H1 (cell line): ENCODE results near the gene TRABD2A. TPM values are rescaled to one million over a fixed set of nuclear protein-coding genes. Genes with fewer than 3 reads are reported as not detected.
"Not testable (repeated sequence)": the region's sequence is repeated elsewhere in the genome, so short reads cannot be mapped to it uniquely, and the experiment has no call there.

Experiments used
- CTCF ChIA-PET: fragments of 300-600 bp; sonication (Branson Sonifier 250); formaldehyde crosslinking; loops from one replicate; lab custom pipeline; 2021; ENCODE audit not compliant: partially characterized antibody; lab: Charles Lee
- POLR2A ChIA-PET: fragments of 300-600 bp; sonication (Branson Sonifier 250); formaldehyde crosslinking; loops from one replicate; lab custom pipeline; 2021; ENCODE audit warnings: inconsistent platforms; ENCODE audit not compliant: partially characterized antibody; lab: Charles Lee
- DNase-seq, 2 experiments: peaks; one replicate each; pipeline versions ENCODE4 v3.0.0 to v3.0.0-alpha.2; 2010 to 2022; ENCODE audit warnings: low spot score in 2 of 2, low read depth in 1 of 2, mixed read lengths in 1 of 2
- FAIRE-seq: peaks from 2 replicates; lab custom pipeline; 2011; peaks lifted over from hg19 to GRCh38; lab: Jason Lieb, UNC
- H2AFZ ChIP-seq: 2 replicates; pipeline ENCODE4 v1.8.1; 2012; ENCODE audit warnings: low read length, inconsistent platforms
- H2AK5ac ChIP-seq: 2 replicates; pipeline ENCODE4 v1.6.1; 2013; ENCODE audit warnings: low read depth, low read length
- H2BK120ac ChIP-seq: replicated peaks from 2 replicates; pipeline ENCODE3; 2013; ENCODE audit warnings: low read depth, low read length, inconsistent platforms
- H2BK12ac ChIP-seq: 2 replicates; pipeline ENCODE4 v1.6.1; 2013; ENCODE audit warnings: low read depth, low read length
- H2BK15ac ChIP-seq: 2 replicates; pipeline ENCODE4 v1.6.1; 2013; ENCODE audit warnings: low read length
- H2BK20ac ChIP-seq: 2 replicates; pipeline ENCODE4 v1.6.1; 2013; ENCODE audit warnings: low read length
- H2BK5ac ChIP-seq: 2 replicates; pipeline ENCODE4 v1.6.1; 2013; ENCODE audit warnings: low read depth, low read length
- H3K14ac ChIP-seq: 2 replicates; pipeline ENCODE4 v1.6.1; 2013; ENCODE audit warnings: inconsistent platforms; ENCODE audit not compliant: insufficient read length
- H3K18ac ChIP-seq: 2 replicates; pipeline ENCODE4 v1.6.1; 2013; ENCODE audit warnings: low read length; ENCODE audit errors: extremely low read depth
- H3K23ac ChIP-seq: 2 replicates; pipeline ENCODE4 v1.6.1; 2013; ENCODE audit warnings: inconsistent platforms; ENCODE audit not compliant: insufficient read length
- H3K23me2 ChIP-seq: 2 replicates; pipeline ENCODE4 v1.6.1; 2013; ENCODE audit warnings: low read depth, low read length
- H3K27ac ChIP-seq: 2 replicates; pipeline ENCODE4 v1.6.1; 2011; ENCODE audit warnings: low read depth, low read length, inconsistent platforms
- H3K27me3 ChIP-seq, 4 experiments: replicated peaks in 1 of 4; 1 replicate in 1 of 4; 2 replicates in 3 of 4; pipeline versions ENCODE4 v1.6.1 to v1.8.1; 2011 to 2013; ENCODE audit warnings: low read length in 3 of 4, mild to moderate bottlenecking in 3 of 4, inconsistent platforms in 2 of 4, mixed read lengths in 2 of 4, moderate library complexity in 1 of 4; ENCODE audit not compliant: control insufficient read depth in 3 of 4, insufficient read depth in 3 of 4; ENCODE audit errors: extremely low read depth in 1 of 4
- H3K36me3 ChIP-seq, 4 experiments: 2 replicates each; pipeline versions ENCODE4 v1.6.1 to v1.8.1; 2011 to 2013; ENCODE audit warnings: mild to moderate bottlenecking in 4 of 4, low read length in 3 of 4, moderate library complexity in 2 of 4, control low read depth in 1 of 4, inconsistent platforms in 1 of 4; ENCODE audit not compliant: insufficient read depth in 4 of 4, control insufficient read depth in 2 of 4
- H3K4ac ChIP-seq: replicated peaks from 2 replicates; pipeline ENCODE3; 2013; ENCODE audit warnings: low read length, low read depth, mixed read lengths, inconsistent platforms; ENCODE audit not compliant: insufficient read length
- H3K4me1 ChIP-seq, 4 experiments: replicated peaks in 1 of 4; 1 replicate in 1 of 4; 2 replicates in 3 of 4; pipeline versions ENCODE4 v1.6.1 to v1.8.1; 2011 to 2013; ENCODE audit warnings: low read length in 3 of 4, inconsistent platforms in 2 of 4, mixed read lengths in 1 of 4; ENCODE audit not compliant: insufficient read depth in 4 of 4, control insufficient read depth in 3 of 4
- H3K4me2 ChIP-seq, 2 experiments: 2 replicates each; pipeline versions ENCODE4 v1.6.1 to v1.8.1; 2011 to 2013; ENCODE audit warnings: low read depth in 2 of 2, low read length in 2 of 2, control low read depth in 1 of 2, inconsistent platforms in 1 of 2, mild to moderate bottlenecking in 1 of 2; ENCODE audit not compliant: insufficient read depth in 1 of 2
- H3K4me3 ChIP-seq, 4 experiments: fragments of 200-600, 300-600 bp in 1 of 4; sonication (generic), shearing (Covaris generic), sonication (Bioruptor Twin) in 1 of 4; 2 replicates each; pipeline versions ENCODE4 v1.5.1 to v1.8.1; 2011 to 2016; ENCODE audit warnings: low read length in 4 of 4, low read depth in 3 of 4, control low read depth in 2 of 4, inconsistent platforms in 2 of 4, mild to moderate bottlenecking in 2 of 4, mixed read lengths in 1 of 4, moderate library complexity in 1 of 4; ENCODE audit not compliant: insufficient read depth in 2 of 4; ENCODE audit errors: extremely low read depth in 1 of 4
- H3K56ac ChIP-seq: replicated peaks from 2 replicates; pipeline ENCODE3; 2013; ENCODE audit warnings: low read depth, mild to moderate bottlenecking, mixed read lengths, low read length, inconsistent platforms; ENCODE audit not compliant: insufficient read length
- H3K79me1 ChIP-seq: 2 replicates; pipeline ENCODE4 v1.6.1; 2013; ENCODE audit warnings: low read depth, low read length, control low read depth
- H3K79me2 ChIP-seq, 2 experiments: 2 replicates each; pipeline versions ENCODE4 v1.6.1 to v1.8.1; 2012 to 2013; ENCODE audit warnings: low read length in 2 of 2, mild to moderate bottlenecking in 2 of 2, inconsistent platforms in 1 of 2; ENCODE audit not compliant: insufficient read depth in 2 of 2, control insufficient read depth in 1 of 2
- H3K9ac ChIP-seq, 4 experiments: replicated peaks in 1 of 4; 1 replicate in 1 of 4; 2 replicates in 3 of 4; pipeline versions ENCODE4 v1.6.1 to v1.8.1; 2011 to 2013; ENCODE audit warnings: low read depth in 3 of 4, low read length in 3 of 4, control low read depth in 2 of 4, mild to moderate bottlenecking in 2 of 4, moderate library complexity in 2 of 4, inconsistent platforms in 1 of 4; ENCODE audit errors: extremely low read depth in 1 of 4
- H3K9me3 ChIP-seq, 2 experiments: 2 replicates each; pipeline versions ENCODE4 v1.6.1 to v1.8.1; 2012 to 2013; ENCODE audit warnings: mild to moderate bottlenecking in 2 of 2, moderate library complexity in 2 of 2, control low read depth in 1 of 2, inconsistent platforms in 1 of 2, low read depth in 1 of 2, low read length in 1 of 2, mixed read lengths in 1 of 2; ENCODE audit not compliant: insufficient read depth in 2 of 2
- H4K20me1 ChIP-seq, 2 experiments: replicated peaks in 1 of 2; 2 replicates each; pipeline versions ENCODE3 to v1.8.1; 2011 to 2013; ENCODE audit warnings: inconsistent platforms in 2 of 2, low read length in 2 of 2, mild to moderate bottlenecking in 1 of 2; ENCODE audit not compliant: insufficient read depth in 2 of 2, control insufficient read depth in 1 of 2
- H4K5ac ChIP-seq: 2 replicates; pipeline ENCODE4 v1.6.1; 2013; ENCODE audit warnings: low read length, low read depth, mixed read lengths, inconsistent platforms; ENCODE audit not compliant: insufficient read length
- H4K8ac ChIP-seq: 2 replicates; pipeline ENCODE4 v1.8.0; 2013; ENCODE audit warnings: mild to moderate bottlenecking, moderate library complexity, low read length, inconsistent platforms; ENCODE audit not compliant: insufficient read depth; ENCODE audit errors: extremely low read depth
- H4K91ac ChIP-seq: replicated peaks from 2 replicates; pipeline ENCODE3; 2013; ENCODE audit warnings: low read length, mixed read lengths, inconsistent platforms; ENCODE audit not compliant: insufficient read length
- WGBS, 2 experiments: shearing (Covaris generic) in 1 of 2; methylation state at CpG; one replicate each; pipeline versions ENCODE4 v1.1.6 to v1.1.7; 2013 to 2015; ENCODE audit warnings: low lambda C conversion rate in 2 of 2, mixed read lengths in 2 of 2, inconsistent platforms in 1 of 2, low coverage in 1 of 2, missing lambda C conversion rate in 1 of 2; ENCODE audit not compliant: insufficient replicate concordance in 2 of 2, insufficient coverage in 1 of 2, insufficient read length in 1 of 2; ENCODE audit errors: extremely low coverage in 1 of 2, missing lambda C conversion rate in 1 of 2; 5-methylcytosine and 5-hydroxymethylcytosine counted together
- polyA plus RNA-seq, 7 experiments: library from polyadenylated mRNA; depleted of rRNA in 3 of 7; stranded (reverse) in 5 of 7; unstranded in 2 of 7; fragments of >200 nt in 5 of 7; fragments of 200-250 nt in 2 of 7; gene quantifications; 1 replicate in 5 of 7; 2 replicates in 1 of 7; 4 replicates in 1 of 7; pipeline versions ENCODE4 v1.2.1 to v1.2.3, GENCODE V29; 2011 to 2013; ENCODE audit warnings: missing spikeins in 2 of 7, mixed read lengths in 2 of 7
- total RNA-seq: library from RNA; stranded (reverse); fragmentation: NEBNext Ultra II Directional; extraction: Animal tissue kit (Norgen Biotek cat#: 25700); gene quantifications from 2 replicates; pipeline ENCODE4 v1.2.1, GENCODE V29; 2021

TRABD2A gene
- total and polyA plus RNA-seq, 2 of the 8 experiments (the other 6 are each of a cell fraction or from before 2014, with no cell fraction given) = 17.3 to 18.6 TPM

GRCh38 chr2:84875619-84876018 is 5.3 kb downstream of the TRABD2A start:
- H3K79me2 ChIP-seq, H3K4me1 ChIP-seq, H4K91ac ChIP-seq, H3K4ac ChIP-seq, H3K18ac ChIP-seq, H4K20me1 ChIP-seq, H2BK5ac ChIP-seq, POLR2A ChIA-PET, H2AFZ ChIP-seq, H2AK5ac ChIP-seq, H3K56ac ChIP-seq, H4K5ac ChIP-seq, H3K9ac ChIP-seq, H2BK120ac ChIP-seq, H2BK15ac ChIP-seq, H2BK12ac ChIP-seq, H4K8ac ChIP-seq, H3K27ac ChIP-seq, H2BK20ac ChIP-seq, H3K23ac ChIP-seq, DNase-seq, H3K23me2 ChIP-seq, FAIRE-seq, H3K4me3 ChIP-seq, H3K14ac ChIP-seq, H3K4me2 ChIP-seq, H3K36me3 ChIP-seq, H3K9me3 ChIP-seq, H3K79me1 ChIP-seq: not testable (repeated sequence)
- CTCF ChIA-PET = interaction anchor here (1.0 to 1.8 kb wide), 3 partner anchors 18 to 51 kb away, joined by 3 to 4 read pairs (median 4); no protein-coding TSS in a partner anchor
- WGBS, 2 experiments = 87% methylated on average over 1 of the region's 1 CpG; no CpG with 5 or more reads in 1 of the 2 experiments
- peaks cover 12 to 28% (median 26%) of the 10 kb centered on the region in 4 experiments for H3K27me3 ChIP-seq
